NCI-H774 (cell line): ENCODE measurements around the gene FLRT2.

Experiments used
- DNase-seq: peaks from one replicate; lab custom pipeline; 2025; lab: John Stamatoyannopoulos, UW

FLRT2 gene

GRCh38 chr14:85660243-85660922 is 130.4 kb downstream of the FLRT2 start:
- no peak for DNase-seq

GRCh38 chr14:85662096-85662495 is 132.2 kb downstream of the FLRT2 start:
- DNase-seq: no peak

GRCh38 chr14:85663256-85663655 is 133.3 kb downstream of the FLRT2 start:
- DNase-seq: no peak

GRCh38 chr14:85663667-85664066 is 133.7 kb downstream of the FLRT2 start:
- DNase-seq: no peak

GRCh38 chr14:85675957-85676356 is 146.0 kb downstream of the FLRT2 start:
- no peak for DNase-seq

GRCh38 chr14:85686908-85687307 is 157.0 kb downstream of the FLRT2 start:
- DNase-seq: no peak

GRCh38 chr14:85687456-85687855 is 157.5 kb downstream of the FLRT2 start:
- DNase-seq: no peak

- no peak for DNase-seq
Observed at GRCh38 chr14:85688006-85688405, 158.1 kb downstream of the FLRT2 start.

GRCh38 chr14:85695300-85695699 is 165.4 kb downstream of the FLRT2 start:
- DNase-seq: no peak

GRCh38 chr14:85701116-85701515 is 171.2 kb downstream of the FLRT2 start:
- no peak for DNase-seq

GRCh38 chr14:85701763-85702162 is 171.8 kb downstream of the FLRT2 start:
- DNase-seq: no peak

- DNase-seq: no peak
Observed at GRCh38 chr14:85702191-85702590, 172.2 kb downstream of the FLRT2 start.

- no peak for DNase-seq
Observed at GRCh38 chr14:85702997-85703396, 173.1 kb downstream of the FLRT2 start.
